Inflammatory macrophage treated with lipopolysaccharide for 1 hour (primary cell): Measurements from ENCODE around the gene MYADML2.
"Not testable (repeated sequence)": the region's sequence is repeated elsewhere in the genome, so short reads cannot be mapped to it uniquely, and the experiment has no call there.

Experiments
- DNase-seq, 2 donors: peaks; one replicate each; pipeline ENCODE4 v3.0.0-alpha.2; 2020 to 2022

Gene MYADML2

DNA sequence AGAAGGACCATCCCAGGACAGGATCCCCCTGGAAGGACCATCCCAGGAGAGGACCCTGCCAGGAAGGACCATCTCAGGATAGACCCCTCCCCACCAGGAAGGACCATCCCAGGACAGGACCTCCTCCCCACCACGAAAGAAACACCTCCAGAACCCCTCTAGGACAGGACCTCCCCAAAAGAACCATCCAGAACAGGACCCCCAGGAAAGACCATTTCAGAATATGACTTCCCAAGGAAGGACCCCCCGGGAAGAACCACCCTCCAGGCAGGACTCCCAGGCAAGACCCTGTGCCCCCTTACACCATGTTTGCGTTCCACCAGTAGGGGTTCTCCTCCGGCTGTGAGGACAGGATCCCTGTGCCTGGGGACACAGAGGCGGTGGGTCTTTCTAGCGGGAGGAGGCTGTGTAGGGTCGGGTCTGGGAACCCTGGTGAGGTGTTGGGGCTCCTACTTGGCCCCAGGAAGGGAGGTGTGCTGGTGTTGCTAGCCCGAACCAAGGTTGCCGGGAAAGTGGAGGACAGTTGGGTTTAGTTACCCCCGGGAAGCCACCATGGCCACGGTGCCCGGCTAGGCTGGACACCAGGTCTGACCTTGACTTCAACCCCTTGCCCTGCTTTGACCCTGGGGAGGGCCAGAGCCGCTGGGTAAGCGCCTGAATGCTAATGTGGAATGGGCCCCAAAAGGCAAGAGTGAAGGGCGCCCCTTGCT lies 11.8 kb upstream of the MYADML2 start:
- DNase-seq, result no peak

DNA sequence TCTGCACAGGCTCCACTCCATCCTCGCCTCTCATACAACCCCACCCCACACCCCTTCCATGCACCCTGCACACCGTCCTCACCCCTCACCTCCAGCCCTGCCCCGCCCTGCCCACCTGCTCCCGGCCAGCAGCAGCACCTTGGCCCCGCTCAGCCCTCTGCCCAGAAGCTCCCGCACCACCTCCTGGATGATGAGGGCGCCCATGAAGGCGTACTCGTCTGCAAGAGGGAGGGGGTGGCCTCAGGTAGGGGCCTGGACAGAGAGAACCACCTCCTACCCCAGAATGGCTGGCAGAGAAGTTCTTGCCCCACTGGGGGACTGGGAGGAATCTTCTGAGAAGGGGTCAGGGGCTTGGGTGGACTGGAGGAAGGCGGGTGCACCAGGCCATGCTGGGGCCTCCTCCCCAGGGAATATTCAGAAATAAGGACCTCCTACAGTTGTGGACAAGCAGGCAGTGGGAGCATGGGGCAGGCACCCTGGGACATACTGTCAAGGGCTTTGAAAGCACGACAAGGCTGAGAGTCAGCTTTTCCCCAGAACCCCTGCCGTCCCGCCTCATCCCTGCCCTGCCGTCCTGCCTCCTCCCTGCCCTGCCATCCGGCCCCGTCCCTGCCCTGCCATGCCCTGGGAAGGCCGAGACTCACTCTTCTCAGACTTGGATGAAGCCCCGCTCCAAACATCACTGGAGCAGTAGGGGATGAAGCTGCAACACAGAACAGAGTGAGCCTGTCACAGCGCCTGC lies 10.8 kb upstream of the MYADML2 start:
- DNase-seq, result no peak

DNA sequence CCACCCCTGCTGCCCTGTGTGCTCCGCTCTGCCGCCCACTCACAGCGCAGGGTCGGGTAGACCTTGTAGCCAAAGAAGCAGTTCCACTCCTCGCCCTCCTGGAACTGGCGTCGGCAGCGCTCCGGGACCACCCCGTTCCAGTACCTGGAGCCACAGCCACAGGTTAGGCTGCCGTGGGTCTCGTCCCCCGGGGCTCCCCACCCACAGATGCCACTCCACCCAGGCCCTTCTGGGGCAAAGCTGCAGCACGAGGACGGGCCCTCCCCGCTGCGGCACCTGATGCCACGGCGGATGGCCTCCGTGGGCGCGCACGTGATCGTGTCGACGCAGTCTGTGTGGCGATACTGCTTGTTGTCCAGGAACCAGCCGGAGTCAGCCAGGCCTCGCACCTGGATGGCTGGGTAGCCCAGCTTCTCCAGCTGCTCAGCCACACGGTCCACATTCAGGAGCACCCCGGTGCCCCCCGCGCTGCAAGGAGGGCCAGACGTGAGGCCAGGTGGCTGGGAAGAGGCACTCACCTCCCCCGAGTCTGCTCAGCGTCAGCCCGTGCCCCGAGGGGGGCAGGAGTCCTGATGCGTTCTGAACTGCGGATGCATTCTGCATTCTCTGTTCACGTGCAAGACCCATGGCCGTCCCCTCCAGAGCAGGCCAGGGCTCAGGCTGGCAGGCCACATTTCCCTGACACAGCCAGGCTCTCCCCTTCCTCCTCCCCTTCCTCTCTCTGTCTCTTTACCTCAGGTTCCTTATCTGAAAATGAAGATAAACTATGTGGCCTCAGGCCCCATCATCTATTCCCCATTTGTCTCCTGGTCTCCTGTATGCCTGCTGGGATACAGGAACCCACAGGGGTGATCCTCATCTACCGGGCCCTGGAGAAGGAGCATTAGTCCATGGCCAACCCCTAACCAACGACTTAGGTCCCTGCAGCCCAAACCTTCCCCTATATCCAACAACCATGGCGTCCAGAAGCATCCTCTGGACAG lies 9.9 kb upstream of the MYADML2 start:
- no peak for DNase-seq

DNA sequence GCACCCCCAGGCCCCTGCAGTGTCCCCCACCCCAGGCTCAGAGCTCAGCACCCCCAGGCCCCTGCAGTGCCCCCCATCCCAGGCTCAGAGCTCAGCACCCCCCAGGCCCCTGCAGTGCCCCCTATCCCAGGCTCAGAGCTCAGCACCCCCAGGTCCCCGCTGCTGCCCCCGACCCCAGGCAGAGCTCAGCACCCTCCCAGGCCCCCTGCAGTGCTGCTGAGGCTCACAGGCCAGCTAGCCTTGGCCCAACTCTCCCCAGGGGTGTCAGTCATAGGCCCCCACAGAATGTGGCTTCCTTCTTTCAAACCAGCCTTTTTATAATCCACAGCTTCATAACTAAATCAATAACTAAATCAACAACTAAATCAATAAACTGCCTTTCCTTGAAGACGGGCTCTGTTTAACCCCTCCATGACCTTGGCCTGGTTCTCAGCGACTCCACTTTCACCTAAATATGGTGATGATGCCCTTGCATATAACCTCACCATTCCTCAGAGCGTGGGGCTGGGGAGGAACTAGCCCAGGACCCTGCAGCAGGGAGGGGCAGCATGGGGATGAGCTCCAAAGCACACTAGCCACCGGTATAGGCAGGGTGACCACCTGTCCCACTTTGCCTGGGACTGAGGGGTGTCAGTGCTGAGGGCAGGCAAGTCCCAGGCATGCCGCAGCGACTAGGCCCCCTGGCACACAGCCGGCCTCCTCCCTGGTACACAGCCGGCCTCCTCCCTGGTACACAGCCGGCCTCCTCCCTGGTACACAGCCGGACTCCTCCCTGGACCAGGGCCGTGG lies 8.9 kb upstream of the MYADML2 start:
- DNase-seq, result no peak

DNA sequence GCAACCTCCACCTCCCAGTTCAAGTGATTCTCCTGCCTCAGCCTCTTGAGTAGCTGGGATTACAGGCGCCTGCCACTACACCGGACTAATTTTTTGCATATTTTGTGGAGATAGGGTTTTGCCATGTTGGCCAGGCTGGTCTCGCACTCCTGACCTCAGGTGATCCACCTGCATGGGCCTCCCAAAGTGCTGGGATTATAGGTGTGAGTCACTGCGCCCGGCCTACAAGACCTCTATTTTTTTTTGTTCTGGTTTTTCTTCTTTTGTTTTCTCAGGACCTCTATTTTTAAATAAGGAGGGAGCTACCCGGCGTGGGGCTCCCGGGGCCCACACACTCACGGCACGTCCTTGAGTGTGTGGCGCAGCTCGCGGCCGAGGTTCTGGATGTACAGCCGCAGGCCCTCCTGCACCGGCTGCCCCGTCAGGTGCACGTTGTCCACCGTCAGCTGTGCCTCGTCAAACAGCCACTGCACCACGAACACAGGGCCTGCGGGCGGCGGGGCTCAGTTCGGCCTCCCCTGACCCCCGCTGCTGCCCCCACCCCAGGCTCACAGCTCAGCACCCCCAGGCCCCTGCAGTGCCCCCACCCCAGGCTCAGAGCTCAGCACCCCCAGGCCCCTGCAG lies 8.1 kb upstream of the MYADML2 start:
- DNase-seq, result no peak

DNA sequence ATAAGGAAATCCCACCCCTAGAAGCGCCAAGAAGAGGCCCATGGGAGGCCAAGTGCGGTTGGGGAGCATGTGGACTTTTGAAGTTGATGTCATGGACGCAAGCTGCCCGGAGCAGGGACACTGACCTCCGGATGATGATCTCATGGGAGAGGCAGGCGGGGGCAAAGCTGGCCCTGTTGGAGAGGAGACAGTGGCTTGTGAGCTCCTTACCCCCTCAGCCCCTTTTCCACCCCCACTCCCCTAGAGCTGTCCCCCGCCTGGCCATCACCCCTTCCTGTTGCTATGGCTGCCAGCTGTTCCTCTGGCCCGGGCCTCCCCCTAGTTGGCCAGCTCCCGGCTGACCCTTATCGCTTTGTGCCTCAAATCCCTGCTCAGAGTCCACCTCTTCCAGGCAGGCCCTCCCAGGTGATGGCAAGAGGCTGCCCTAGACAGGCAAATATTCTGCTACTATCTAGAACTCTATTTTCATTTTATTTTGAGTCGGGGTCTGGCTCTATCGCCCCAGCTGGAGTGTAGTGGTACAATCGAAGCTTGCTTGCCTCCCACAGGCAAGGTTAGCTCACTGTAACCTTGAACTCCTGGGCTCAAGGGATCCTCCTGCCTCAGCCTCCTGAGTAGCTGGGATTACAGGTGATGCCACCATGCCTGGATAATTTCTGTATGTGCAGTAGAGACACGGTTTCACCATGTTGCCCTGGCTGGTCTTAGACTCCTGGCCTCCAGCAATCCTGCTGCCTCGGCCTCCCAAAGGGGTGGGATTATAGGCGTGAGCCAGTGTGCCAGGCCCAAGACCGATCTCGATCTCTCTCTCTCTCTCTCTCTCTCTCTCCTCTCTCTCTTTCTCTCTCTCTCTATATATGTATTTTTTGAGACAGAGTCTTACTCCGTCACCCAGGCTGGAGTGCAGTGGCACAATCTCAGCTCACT lies 7.4 kb upstream of the MYADML2 start:
- no peak for DNase-seq

DNA sequence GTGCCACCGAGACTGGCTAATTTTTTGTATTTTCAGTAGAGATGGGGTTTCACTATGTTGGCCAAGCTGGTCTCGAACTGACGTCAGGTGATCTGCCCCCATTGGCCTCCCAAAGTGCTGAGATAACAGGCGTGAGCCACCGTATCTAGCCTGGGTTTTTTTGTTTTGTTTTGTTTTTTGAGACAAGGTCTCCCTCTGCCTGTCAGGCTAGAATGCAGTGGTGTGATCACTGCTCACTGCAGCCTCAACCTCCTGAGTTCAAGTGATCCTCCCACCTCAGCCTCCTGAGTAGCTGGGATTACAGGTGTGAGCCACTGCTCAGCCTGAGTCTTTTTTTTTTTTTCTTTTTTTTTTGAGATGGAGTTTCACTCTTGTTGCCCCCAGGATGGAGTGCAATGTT lies 6.4 kb upstream of the MYADML2 start:
- DNase-seq, result not testable (repeated sequence)

DNA sequence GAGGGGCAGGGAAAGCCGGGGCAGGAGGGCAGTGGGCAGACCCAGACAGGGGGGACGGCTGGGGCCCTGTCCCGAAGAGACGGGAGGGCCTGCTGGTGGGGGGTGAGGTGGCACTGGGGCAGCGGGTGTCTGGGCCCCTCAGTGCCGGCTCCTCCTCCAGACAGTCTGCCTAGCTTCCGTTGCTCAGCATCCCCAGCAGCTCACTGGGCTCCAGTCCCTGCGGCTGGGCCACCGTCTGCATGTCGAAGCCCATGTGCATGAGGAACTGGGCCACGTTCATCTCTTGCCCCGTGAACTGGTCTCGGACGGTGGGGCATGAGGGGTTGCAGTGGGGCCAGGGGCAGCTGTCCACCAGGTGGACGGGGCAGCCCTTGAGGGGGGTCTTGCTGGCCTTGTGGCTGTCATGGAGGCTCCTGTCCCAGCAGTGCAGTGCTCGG lies 5.8 kb upstream of the MYADML2 start:
- DNase-seq, result no peak

DNA sequence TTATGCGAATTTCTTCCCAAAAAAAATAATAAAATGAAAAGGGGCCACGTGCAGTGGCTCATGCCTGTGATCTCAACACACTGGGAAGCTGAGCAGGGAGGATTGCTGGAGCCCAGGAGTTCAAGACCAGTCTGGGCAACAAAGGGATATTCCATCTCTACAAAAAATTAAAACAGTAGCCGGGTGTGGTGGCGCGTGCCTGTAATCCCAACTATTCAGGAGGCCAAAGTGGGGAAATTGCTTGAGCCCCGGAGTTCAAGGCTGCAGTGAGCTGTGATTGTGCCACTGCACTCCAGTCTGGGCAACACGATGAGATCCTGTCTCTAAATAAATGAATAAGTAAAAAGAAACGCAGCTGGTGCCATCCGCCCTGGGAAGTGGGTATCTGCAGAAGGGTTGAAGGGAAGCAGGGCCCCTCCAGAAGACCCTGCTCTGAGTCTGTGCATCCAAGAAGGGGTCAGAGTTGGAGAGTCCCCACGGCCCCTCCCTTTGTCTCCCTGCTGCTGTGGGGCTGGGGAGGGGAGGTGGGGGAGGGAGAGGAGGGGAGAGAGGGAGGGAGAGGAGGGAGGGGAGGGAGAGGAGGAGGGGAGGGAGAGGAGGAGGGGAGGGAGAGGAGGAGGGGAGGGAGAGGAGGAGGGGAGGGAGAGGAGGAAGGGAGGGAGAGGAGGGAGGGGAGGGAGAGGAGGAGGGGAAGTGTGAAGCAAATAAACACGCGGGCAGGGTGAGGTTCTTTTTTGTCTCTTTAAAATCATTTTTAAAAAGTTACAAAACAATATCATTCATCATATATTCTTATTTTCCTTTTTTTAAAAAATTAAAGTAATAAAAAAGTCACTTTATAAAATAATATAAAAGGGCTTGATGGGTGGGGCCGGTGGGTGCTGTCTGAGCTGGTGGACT lies 5.0 kb upstream of the MYADML2 start:
- DNase-seq, result no peak

DNA sequence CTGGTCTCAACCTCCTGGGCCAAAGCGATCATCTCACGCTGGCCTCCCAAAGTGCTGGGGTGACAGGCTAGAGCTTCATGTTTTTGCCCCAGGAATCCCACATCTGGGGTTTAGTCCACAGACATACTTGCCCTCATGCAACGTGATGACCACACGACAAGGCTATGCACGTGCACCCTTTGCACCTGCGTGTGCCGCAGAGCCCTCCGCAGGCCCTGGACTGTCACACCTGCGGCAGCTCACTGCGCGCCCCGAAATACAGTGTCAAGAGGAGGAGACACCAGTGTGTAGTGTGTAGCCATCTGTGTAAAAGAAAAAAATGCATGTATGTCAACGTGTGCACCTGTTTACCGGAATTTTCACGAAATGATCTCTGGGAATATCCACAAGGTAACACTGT lies 3.5 kb upstream of the MYADML2 start:
- DNase-seq, result no peak

DNA sequence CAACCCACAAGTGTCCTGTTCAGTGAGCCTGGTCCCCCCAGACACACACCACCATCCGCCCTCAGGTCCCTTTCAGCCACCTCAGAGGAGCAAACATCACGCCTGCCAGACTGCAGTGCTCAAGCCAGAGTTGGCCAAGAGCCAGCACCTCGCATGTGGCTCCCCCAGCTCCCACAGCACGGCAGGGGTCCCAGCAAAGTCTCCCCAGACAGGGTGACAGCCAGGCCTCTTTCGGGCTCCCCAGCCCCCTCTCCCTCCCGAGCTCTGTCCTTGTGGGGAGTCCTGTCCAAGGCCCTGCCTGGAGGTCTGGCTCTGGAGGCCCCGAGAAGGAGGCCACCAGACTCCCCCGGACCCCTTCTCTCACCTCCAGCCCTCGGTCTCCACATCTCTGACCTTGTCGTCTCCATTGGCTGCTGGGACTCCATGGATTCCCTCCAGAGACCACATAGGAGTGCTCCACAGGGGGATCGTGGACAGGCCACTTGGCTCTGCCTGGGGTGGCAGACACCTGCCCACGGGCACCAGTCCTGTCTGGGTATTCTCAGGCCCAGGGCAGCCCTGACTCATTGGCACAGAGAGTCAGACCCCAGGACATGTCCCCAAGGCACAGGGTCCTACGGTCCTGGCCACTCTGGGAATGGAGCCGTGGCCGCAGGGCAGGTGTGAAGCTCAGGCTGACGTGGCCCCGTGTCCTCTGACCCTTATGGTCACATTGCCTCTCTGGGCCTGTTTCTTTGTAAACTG lies 1.8 kb upstream of the MYADML2 start:
- DNase-seq, result no peak

DNA sequence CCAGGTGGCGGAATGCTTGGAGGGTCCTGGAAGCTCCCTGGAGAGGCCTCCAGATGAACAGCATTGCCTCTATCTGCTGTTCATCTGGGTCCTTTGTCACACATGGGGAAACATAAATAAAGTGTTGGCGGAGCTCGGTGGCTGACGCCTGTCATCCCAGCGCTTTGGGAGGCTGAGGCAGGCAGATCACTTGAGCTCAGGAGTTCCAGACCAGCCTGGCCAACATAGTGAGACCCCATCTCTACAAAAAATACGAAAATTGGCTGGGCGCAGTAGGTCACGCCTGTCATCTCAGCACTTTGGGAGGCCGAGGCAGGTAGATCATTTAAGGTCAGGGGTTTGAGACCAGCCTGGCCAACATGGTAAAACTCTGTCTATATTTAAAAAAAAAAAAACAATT lies 2.2 kb downstream of the MYADML2 start:
- no peak for DNase-seq

DNA sequence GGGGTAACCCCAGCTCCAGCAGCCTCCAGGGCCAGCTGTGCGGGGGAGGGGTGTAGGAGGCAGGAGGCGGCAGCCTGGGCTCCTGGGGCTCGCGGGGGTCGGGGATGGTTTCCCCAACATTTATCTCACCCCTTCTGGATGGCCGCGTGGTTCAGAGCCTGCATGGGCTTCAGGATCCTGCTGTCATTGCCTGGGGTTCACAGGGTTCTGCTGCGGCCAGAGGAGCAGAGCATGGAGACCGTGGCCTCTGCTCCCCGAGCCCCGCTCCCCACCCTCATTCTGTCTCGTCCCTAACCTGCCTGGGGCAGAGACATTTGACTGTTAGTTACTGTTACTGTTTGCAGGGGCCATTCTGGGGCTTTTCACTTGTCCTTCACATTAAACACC lies 4.9 kb downstream of the MYADML2 start:
- no peak for DNase-seq

DNA sequence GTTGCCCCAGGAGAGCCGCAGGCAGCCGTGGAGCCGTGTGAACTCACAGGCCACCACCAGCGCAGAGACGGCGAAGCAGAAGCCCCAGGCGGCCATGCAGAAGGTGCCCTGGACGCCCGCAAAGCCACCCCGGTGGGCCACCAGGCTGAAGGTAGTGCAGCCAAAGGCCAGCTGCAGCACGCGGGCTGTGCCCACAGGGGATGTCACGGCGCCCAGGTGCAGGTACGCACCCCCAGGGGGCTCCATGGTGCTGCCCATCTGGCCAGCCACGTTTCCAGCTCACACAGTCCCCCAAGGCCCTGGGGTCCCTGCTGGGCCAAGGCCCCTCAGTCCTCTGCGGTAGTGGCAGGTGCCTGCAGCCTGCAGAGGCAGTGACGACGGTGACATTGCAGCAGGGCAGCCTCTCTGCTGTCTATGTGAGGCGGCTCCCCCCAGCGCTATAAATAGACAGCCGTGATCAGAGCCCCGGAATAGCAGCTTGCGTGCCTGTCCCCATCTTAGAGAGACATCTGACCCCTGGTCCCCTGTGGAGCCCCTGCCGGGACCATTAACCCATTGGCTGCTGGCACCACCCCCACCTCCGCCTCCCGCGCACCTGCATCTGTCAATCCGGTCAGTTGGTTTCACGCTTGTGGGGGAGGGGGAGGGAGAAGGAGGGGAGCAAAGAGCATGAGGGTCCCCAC lies 5.4 kb downstream of the MYADML2 start:
- DNase-seq, result no peak

DNA sequence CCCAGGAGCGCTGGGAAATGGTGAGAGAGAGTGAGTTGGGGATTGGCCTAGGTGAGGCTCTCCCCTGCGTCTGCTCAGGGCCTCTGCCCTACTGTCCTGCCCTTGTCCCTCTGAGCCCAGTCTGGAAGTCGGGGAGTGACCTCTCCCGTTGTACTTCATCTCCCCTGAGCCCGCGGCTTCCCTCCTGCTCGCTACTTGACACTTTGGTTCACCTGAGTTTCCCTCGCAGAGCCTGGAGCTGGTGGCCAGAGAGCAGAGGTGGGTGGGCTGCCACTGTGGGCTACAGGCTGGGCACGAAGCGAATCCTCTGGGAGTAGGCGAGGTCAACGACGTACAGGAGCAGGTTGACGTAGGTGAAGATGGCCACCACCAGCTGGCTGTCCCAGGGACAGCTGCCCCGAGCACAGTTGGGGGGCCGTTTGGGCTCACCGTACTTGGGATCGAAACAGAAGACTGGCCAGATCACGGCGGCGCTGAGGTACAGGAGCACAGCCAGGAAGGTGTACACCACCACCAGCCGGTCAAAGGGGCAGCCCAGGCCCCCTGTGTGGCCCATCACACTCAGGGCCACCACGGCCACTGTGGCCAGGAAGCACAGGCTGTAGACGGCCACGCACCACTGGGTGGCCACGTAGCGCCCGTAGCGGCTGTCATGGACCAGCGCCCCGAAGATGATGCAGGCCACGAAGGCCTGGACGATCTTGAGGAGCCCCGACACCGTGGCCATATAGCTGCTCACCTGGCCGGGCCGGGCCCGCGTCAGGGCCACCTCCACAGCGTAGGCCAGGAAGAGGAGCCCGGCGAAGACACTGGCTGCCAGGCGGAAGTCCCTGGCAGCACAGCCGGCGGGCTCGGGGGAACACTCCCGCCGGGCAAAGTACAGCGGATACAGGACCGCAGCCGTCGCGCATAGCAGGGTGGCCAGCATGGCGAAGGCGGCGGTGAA lies 6.2 kb downstream of the MYADML2 start:
- no peak for DNase-seq

DNA sequence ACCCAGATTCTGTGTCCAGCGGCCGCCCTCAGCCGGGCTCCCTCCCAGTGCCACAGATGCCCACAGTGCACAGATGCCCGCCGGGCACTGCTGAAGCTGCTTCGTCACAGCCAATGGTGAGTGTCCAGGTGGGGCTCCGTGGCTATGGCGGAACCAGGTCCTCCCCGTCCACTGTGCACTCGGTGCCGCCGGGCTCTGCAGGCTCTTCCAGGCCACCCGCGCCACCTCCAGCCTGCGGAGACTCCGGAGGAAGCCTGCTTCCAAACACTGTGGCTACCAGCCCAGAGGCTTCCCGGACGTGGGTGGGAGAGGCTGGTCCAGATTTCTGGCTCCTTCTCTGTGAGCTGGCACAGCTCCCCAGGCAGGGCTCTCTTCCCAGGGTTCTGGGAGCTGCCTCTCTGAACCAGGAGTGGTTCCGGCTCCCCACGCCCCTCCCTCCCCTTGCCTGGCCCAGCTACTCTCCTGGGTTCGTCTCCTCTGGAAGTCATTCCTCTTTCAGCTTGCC lies 7.1 kb downstream of the MYADML2 start:
- no peak for DNase-seq

DNA sequence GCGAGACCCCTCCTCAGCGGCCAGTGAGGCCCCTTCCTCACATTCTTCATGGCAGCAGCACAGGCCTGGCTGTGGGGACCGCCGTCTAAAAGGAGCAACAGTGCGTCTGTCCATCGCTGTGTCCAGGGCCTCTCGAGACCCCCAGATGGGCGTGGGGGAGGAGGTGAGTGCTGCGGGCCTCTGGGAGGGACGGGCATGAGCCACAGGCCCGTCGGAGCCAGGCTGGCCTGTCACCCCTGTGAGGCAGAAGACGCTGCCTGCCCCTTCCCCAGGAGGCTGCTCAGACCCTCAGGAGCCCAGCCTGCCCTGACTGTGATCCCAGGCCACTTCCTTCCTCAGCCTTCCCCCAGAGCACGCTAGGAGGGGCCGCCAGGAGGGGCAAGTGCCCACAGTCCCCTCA lies 7.8 kb downstream of the MYADML2 start:
- no peak for DNase-seq
